GM19035 (cell line): ENCODE data around the gene ID3.

Experiments used
- ATAC-seq: cut with Tn5 transposase; IDR thresholded peaks from one replicate; pipeline ENCODE4 v1.9.1; 2021; ENCODE audit not compliant: unreplicated experiment

The ID3 gene

GRCh38 chr1:23566304-23566703 lies 7.0 kb upstream of the ID3 start:
- no peak for ATAC-seq

- ATAC-seq: no peak
These were observed 6.5 kb upstream of the ID3 start for GRCh38 chr1:23565776-23566175.

GRCh38 chr1:23564529-23565122 lies 5.3 kb upstream of the ID3 start:
- ATAC-seq: no peak

- ATAC-seq: no peak
These were observed 4.6 kb upstream of the ID3 start for GRCh38 chr1:23563755-23564374.

GRCh38 chr1:23563003-23563402 lies 3.7 kb upstream of the ID3 start:
- no peak for ATAC-seq

- ATAC-seq: no peak
These were observed 3.0 kb upstream of the ID3 start for GRCh38 chr1:23562137-23562876.

GRCh38 chr1:23561813-23562100 lies 2.5 kb upstream of the ID3 start:
- no peak for ATAC-seq

- no peak for ATAC-seq
These were observed 1.9 kb upstream of the ID3 start for GRCh38 chr1:23561076-23561812.

GRCh38 chr1:23559985-23560741 lies 862 bp upstream of the ID3 start:
- no peak for ATAC-seq

GRCh38 chr1:23558872-23559135 lies 497 bp downstream of the ID3 start:
- no peak for ATAC-seq

- ATAC-seq: no peak
These were observed 995 bp downstream of the ID3 start for GRCh38 chr1:23558140-23558871.

GRCh38 chr1:23557471-23558124 lies 1.7 kb downstream of the ID3 start:
- ATAC-seq: no peak

GRCh38 chr1:23556635-23557470 lies 2.4 kb downstream of the ID3 start:
- no peak for ATAC-seq

- ATAC-seq: no peak
These were observed 3.2 kb downstream of the ID3 start for GRCh38 chr1:23555986-23556634.

- ATAC-seq: no peak
These were observed 3.9 kb downstream of the ID3 start for GRCh38 chr1:23555270-23555985.

- ATAC-seq: peak; percentile 55
These were observed 4.6 kb downstream of the ID3 start for GRCh38 chr1:23554481-23555269.

- no peak for ATAC-seq
These were observed 5.2 kb downstream of the ID3 start for GRCh38 chr1:23554127-23554480.
